Kidney capillary endothelial cell (primary cell): Measurements from ENCODE around the gene TMEM154.
A peak's percentile ranks its signal among the peaks of the same experiment; 100 is the strongest.
"Not testable (repeated sequence)": the region's sequence is repeated elsewhere in the genome, so short reads cannot be mapped to it uniquely, and the experiment has no call there.

ENCODE experiments used
- DNase-seq: peaks from one replicate; pipeline ENCODE4 v3.0.0-alpha.2; 2018; ENCODE audit warnings: low spot score

The TMEM154 gene

DNA sequence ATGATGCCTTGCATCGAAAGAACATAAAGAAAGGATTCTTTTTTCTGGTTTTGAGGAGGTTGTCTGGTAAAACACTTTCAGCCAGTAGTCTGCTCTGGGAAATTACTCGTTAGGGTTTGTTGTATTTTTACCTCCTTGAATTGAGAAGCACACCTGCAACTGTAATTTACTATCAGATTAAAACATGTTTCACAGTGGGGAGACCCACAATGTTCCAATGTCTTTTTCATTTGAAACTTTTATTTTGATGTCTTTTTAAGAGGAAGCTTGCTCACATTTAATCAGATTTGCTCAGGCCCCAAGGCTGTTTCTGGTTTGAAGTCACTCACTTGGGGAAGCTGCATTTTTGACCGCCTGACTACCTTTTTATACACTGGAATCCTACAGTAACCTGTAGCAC, 12.0 kb downstream of the TMEM154 start:
- DNase-seq, result no peak

DNA sequence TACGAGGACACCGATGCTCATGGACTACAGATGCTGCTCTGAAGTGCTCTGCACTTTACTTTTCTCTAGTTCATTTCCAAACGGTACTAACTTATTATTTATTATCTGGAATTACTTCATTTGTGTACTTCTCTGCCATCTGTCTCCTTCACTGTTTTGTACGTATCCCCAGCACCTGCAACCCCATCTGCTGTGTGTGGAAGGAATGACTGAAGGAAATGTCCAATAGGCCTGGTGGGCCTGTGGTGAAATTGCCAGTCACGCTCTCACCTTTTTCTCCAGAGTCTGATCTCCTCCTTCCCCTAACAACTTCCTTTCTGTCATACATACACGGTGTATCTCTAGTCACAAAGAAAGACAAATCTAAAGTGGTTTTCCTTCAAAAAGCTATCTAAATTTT, 12.9 kb downstream of the TMEM154 start:
- DNase-seq, result no peak

DNA sequence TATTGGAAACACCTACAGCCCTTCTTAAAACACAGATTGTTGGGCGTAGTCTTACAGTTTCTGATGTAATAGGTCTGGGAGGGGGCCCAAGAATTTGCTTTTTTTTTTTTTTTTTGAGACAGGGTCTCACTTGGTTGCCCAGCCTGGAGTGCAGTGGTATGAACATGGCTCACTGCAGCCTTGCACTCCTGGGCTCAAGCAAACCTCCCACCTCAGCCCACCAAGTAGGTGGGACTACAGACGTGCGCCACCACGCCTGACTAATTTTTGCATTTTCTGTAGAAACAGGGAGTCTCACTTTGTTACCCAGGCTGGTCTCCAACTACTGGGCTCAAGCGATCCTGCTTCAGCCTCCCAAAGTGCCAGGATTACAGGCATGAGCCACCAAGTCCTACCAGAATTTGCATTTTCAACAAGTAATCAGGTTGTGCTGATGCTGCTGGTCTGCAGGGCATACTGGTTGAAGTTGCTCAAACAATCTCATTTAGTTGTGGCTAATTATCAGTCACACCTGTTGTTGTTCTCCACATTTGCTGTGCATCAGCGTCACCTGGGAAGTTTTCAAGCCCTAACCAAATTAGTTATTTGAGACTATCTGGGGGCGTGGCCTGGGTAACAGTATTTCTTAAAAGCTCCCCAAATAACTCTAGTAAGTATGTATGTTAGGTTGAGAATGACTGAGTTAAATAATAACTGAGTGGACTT, 14.0 kb downstream of the TMEM154 start:
- no peak for DNase-seq

DNA sequence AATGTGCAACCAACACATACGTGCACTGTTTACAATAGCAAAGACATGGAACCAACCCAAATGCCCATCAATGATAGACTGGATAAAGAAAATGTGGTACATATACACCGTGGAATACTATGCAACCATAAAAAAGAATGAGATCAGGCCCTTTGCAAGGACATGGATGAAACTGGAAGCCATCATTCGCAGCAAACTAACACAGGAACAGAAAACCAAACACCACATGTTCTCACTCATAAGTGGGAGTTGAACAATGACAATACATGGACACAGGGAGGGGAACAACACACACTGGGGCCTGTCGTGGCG, 15.8 kb downstream of the TMEM154 start:
- DNase-seq, result not testable (repeated sequence)

DNA sequence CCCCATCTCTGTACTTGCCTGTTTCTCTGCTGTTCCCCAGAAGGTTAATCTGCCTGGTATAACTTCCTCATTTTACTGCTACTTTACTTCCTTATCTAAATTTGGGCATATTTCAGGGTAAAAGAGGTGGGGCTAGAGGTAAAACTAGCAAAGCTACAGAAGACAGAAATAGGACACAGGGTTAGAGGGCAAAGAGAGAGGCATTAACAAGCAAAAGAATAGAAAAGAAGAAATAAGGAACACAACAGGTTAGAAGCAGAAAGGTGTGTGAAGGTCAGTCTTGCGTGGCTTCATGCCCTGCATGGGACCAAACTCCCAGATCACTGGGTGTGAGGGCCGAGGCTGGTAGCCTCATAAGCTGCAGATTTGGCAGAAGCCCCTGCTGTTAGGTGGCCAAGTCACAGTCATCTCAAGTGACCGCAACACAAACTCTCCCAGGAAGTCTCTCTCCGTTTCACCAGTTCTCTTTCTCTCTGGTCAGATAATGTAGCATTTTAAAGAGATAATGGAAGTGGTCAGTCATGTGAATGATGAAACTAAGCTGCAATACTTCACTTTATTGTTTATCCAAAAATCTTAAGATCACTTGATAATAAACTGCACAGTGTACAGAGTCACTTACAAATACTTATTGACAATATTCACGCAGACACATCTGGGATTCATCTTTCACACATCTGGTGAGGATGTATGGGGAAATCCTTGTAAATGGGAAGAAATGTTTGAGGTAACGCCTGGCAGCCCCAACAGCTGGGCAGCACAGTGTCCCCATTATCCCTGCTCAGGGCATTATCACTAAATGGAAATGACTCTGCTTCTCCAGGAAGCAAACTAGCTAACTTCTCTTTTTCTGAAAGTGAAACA, 16.4 kb downstream of the TMEM154 start:
- no peak for DNase-seq

DNA sequence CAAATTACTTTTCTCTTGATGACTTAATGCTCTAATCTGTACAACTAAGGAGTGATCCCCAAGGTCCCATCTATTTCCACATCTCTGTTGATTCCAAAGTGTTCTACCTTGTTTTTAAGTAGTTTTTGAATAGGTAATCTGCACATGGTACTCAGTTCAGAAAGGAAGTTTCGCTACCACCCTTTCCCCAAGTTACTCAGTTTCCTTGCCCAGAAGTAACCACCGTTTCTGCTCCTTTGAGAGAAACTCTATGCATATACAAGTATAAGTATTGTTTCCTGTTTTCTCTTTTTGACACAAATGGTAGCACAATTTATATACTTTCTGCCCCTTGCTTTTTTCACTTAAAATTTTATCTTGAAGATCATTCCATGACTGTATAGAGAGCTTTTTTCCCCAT, 18.1 kb downstream of the TMEM154 start:
- DNase-seq, result no peak

DNA sequence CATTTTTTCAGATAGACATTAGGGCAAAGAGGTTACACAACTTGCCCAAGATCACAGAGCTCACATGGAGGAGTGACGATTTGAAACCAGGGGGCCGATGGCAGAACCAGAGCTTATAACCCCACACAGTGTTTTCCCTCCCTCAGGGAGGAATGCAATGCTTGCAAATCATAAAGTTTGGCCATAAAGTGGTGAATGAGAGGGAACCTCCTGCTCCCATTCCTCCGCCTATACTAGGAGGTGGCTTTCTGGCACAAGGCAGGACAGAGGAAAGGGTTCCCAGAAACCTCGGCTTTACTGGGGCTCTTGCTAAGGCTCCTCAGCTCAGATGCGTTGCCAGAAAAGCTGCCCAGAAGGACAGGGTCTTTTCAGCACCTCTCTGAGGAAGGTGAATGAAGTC, 19.3 kb downstream of the TMEM154 start:
- no peak for DNase-seq

DNA sequence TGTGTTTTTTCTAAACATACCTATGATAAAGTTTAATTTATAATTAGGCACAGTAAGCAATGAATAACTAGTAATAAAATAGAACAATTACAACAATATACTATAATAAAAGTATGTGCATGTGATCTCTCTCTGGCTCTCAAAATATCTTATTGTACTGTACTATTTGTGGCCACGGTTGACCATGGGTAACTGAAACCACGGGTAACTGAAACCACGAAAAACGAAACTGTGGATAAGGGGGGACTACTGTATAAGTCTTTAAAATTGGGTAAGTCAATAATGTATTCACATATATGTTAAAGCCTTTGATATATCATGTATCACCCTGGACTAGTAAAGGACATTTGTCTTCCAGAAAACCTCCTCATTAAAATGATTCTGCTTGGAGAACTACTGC, 20.0 kb downstream of the TMEM154 start:
- no peak for DNase-seq

DNA sequence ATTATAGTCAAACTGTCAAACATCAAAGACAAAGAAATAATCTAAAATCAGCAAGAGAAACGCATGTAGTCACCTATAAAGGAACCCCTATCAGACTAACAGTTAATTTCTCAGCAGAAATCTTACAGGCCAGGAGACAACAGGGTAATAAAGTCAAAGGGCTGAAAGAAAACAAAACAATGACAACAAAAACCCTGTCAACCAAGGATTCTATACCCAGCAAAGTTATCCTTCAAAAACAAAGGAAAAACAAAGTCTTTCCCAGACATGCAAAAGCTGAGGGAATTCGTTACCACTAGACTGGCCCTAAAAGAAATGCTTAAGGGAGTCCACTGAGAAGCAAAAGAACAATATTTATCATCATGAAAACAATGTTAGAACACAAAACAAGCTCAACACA, 22.1 kb downstream of the TMEM154 start:
- DNase-seq, result no peak

DNA sequence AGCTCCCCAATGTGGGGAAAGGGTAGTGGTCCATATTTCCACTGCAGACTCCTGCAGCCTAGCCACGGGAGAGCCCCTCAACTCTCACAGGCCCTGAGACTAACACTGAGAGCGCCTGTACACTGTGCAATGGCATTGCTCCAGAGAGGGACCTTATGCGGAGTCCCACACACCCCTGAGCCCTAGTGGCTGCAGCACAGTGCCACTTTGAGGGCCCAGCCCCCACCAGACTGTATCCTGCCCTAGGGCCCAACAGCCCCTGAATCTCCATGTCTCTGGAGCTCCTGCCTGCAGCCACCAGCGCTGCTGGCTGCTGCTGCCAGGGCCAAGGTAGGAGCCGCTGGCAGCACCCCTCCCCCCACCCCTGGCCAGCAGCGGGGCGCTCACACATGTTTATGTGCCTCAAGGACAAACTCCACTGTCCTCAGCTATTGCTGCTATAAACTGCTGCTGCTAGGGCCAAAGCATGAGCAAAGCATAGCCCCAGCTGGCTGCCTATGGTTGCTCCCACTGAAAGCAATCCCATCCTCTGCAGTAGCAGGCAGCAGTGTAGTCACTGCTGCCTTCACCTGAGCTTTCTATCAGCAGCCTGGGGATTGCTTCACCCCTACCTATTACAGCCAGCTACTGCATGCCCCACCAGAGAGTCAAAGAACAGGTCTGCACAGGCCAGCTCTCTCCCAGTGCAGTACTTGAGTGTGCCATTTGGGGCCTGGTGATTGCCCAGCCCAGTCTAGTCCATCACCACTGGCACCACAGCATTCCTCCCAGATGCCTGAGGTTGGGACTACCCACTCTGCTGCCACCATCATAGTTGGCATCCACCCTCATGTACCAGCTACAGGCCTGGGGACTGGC, 24.3 kb downstream of the TMEM154 start:
- DNase-seq, result no peak

DNA sequence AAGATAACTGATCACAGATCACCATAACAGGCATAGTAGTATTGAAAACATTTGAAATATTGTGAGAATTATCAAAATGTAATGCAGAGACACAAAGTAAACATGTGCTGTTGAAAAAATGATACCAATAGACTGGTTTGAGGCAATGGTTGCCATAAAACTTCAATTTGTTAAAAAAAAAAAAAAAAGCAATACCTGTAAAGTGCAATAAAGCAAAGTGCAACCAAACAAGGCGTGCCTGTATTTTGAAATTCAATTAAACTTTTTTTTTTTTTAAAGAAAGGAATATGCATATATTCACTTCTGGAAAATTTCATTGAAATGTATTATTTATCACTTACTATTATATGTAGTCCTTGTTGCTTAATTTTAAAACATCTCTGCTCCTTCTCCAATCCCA, 27.7 kb downstream of the TMEM154 start:
- DNase-seq, result no peak

DNA sequence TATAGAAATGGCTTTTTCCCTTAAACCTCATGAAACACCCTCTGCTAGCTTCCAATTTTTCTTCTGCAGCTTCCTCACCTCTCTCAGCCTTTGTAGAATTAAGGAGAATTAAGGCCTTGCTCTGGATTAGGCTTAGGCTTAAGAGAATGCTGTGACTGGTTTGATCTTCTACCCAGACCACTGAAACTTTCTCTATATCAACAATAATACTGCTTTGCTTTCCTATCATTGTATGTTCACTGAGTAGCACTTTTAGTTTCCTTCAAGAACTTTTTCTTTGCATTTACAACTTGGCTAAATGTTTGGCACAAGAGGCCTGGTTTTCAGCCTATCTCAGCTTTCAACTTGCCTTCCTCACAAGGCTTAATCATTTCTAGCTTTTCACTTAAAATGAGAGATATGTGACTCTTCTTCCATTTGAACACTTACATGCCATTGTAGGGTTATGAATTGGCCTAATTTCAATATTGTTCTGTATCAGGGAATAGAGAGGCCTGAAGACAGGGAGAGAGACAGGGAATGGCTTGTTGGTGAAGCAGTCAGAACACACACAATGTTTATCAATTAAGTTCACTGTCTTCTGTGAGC, 28.2 kb downstream of the TMEM154 start:
- no peak for DNase-seq

DNA sequence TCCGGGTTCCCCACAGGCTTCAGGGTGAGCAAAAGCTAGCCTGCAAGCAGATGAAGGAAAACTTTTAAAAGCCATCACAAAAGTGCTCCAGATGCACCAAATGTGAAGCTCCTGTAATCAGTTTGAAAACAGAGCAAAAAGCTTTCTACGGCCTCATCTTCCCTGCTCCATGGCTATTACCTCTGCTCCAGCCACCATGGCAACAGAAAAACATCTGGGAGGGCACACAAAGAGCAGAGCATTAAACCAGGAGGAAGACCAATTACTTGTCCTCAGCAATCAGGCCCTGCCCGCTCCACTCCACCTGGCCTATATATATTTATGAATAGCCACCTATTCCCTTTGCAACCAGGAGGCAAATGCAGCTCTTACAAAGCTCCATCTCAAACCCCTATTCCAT, 33.6 kb downstream of the TMEM154 start:
- no peak for DNase-seq

DNA sequence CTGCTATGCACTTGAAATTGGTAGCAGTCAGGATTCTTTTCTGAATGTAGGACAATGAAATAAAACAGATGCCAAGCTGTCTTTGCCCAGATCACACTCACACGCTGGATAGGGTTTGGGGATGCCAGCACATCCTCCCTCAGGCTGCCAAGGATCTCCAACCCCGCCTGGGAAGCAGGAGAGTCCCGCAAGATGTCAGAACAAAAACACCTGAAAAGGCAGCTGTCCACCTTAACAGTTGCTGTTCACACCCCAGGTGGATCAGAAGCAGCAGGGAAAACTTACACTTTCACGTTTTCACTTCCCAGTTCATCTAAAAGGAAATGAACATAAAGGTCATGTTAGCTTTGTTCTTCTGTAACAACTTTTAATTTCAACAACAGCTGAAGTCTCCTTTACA, 35.7 kb downstream of the TMEM154 start:
- DNase-seq, result no peak

DNA sequence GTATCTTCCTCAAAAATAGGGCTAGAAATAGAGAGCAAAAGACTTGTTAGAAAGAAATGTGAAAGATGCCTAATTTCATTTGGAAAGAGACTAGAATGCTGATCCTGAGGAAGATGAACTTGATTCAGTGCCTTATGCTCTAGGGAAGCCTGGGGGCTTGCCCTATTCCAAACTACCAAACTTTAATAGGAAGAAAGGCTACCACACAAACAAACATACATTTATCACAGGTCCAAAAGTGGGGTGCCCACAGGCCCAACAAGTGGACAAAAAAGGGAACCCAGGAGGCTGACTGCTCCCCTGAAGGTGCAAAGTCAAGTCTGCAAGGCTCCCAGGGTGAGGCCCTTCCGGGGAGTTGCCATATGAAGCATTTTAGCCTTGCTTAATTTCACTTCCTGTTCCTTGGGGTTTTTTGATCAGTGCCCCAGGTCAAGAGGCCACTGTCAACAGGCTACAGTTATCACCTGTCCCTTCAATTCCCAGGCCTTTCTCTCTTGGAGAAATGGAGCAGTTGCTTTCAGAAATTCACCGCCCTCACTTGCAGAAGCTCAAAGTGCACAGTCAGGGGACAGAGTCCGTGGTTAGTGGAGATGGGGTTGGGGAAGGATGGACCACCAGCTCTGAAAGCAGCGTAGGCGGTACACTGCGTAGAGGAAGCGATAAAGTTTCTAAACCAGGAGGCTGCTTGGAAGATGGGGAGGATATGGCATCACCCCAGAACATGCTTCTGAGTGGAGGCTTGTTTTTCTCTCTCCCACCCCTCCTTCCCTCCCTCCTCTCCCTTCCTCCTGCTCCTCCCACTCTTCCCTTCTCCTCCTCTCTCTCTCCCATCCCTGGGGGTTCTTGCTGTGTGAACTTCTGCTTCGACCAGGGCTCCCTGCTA, 36.4 kb downstream of the TMEM154 start:
- DNase-seq, result no peak

DNA sequence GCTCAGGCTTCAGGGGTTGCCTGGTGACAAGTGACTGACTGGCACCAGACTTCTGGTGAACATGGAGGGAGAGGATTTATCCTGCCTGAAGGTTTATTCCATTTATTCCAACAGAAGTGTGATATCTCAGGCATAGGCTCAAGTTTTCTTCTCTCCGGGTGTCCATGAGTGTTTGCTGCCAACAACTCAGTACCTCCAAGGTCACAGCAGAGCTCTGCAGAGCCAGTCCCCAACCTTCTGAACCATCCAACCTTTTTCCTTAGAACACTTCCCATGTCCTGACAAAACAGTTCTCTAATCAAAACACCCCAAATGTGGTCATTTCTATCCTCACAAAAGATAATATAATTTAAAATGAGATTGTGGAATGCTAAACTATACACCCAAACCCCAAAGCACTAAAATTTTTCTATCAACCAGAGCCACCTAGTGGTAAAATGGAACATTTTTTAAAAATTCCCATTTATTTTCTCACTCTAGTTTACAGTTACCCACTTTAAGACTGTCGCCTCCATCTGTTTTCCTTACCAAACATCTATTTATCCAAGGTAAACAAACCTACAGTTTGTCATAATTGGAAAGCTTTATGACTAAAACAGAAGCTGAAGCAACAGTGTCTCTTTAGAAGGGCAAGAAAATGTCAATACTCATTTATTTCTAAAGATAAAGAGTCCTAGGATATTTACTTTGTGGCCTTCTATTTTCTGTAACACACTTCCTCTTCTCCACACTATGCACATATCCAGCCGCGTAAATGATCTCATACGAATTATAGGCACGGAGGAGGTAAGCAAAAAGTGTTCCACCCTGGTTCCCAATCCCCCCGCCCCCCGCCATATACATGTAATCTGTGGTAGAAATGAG, 39.5 kb downstream of the TMEM154 start:
- DNase-seq, result peak; percentile 21

DNA sequence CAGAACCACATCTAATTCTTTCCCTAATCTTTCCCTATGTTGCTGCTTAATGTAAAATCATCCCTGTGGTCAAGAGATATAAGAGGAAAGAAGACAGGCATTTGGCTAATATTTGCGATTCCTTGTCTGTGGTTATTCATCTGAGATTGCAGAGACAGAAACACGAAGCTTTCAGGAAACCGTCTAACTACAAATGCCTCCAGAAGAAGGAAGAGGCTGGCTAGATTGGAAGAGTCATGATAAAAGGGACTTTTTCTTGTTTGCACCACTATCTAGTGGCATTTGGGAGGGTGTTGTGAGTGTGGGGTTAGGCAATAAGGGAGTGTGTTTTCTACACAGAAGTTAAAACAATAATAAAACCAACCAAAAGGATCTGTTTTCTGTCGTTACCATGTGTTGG, 43.9 kb downstream of the TMEM154 start:
- DNase-seq, result no peak

DNA sequence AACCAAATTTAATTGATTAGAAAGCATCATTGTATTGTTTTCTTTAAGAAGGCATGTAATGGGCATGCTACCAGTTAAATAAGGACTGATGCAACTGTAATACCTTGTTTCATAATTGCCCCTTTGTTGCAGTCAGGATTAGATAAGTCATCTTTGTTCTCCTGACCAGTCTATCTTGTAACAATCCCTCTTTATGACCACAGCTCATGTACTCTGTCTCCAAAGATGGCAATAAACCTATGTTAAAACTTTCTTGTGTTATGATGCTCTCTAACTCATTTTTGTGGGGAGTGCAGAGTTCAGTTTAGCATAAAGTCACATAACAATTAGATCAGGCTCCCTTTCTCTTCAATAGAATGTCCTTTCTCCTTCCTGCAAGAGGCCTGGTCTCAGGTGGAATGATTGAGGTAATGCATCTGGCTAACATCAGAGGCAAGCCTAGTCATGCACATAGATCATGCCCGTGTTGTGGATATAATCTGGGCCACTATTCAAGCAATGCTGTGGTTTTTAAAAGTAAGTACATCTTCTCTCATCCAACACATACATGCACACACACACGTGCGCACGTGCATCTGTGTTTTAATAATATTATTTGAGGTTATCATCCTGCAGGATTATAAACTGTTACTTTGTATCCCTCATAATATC, 45.6 kb downstream of the TMEM154 start:
- DNase-seq, result no peak

DNA sequence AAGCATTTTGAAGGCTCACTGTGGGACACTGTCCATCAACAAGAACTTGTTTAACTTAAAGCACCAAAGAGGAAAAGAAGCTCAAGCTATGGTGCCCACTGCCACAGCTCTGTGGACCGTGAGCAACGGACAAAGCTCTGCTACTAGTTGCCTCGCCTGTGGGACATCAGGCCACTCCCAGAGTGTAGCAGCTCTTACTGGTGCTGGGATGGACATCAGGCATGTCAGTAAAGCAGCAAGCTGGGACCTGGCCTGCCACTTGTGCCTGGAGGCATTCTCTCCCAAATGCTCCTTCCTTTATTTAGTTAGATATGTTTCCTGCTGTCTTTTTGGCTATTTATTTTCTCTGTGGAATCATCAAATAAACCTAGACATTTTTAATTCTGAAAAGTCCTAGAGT, 46.7 kb downstream of the TMEM154 start:
- DNase-seq, result no peak

DNA sequence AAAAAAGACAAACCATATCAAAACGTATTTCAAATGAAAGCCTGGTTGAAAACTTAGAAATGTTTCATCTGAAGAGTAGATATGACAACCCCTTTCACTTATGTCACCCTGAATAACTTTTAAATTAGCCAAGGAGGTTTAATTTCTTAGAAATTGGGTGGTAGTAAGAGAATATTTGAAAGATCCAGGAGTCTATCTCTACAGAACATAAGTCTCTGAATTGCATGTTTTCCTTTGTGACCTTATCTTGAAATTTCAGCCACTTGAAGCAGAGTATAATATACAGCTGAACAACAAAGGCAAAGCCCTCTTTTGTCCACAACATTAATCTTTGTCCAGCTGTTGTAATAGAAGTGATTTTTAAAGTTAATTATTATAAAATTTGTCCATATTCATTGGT, 49.5 kb downstream of the TMEM154 start:
- DNase-seq, result no peak
